IPS-NIHi7 (cell line): ENCODE measurements around the gene SNX32.
A peak's percentile ranks its signal among the peaks of the same experiment; 100 is the strongest.

ENCODE experiments used
- DNase-seq: peaks from one replicate; pipeline ENCODE4 v3.0.0; 2012; ENCODE audit warnings: mixed read lengths; ENCODE audit errors: extremely low spot score

The SNX32 gene

GRCh38 chr11:65899356-65900124 lies 65.8 kb downstream of the SNX32 start:
- peak; percentile 53 for DNase-seq

- DNase-seq: peak; percentile 92
These were observed 66.5 kb downstream of the SNX32 start, which contains the start of gene FOSL1 for GRCh38 chr11:65900125-65900898. TSS of gene FOSL1 (minus strand) at chr11:65900388. CDS start at chr11:65900339, 49 bp downstream.

- DNase-seq: no peak
These were observed 67.1 kb downstream of the SNX32 start for GRCh38 chr11:65900899-65901180.

- peak; percentile 58 for DNase-seq
These were observed 69.3 kb downstream of the SNX32 start for GRCh38 chr11:65903068-65903481.
